Raji (cell line): ENCODE results near the gene LGI1.

ENCODE experiments used
- POLR2A ChIP-seq: IDR thresholded peaks from 2 replicates; pipeline ENCODE4 v1.6.1; 2011; ENCODE audit warnings: low read depth, low read length, control low read depth; ENCODE audit not compliant: insufficient read depth

LGI1 gene

GRCh38 chr10:93771354-93771753 lies 13.6 kb downstream of the LGI1 start:
- TF ChIP-seq POLR2A, result no peak

GRCh38 chr10:93773120-93773519 lies 15.4 kb downstream of the LGI1 start:
- TF ChIP-seq POLR2A, result no peak

GRCh38 chr10:93773705-93774104 lies 16.0 kb downstream of the LGI1 start:
- TF ChIP-seq POLR2A, result no peak

- TF ChIP-seq POLR2A, result no peak
Measured at GRCh38 chr10:93775356-93775755, 17.6 kb downstream of the LGI1 start.

- no peak for TF ChIP-seq POLR2A
Measured at GRCh38 chr10:93777092-93777491, 19.4 kb downstream of the LGI1 start.

GRCh38 chr10:93784059-93784458 lies 26.3 kb downstream of the LGI1 start:
- no peak for TF ChIP-seq POLR2A

- TF ChIP-seq POLR2A, result no peak
Measured at GRCh38 chr10:93788413-93789208, 30.9 kb downstream of the LGI1 start.

- TF ChIP-seq POLR2A, result no peak
Measured at GRCh38 chr10:93790439-93790838, 32.7 kb downstream of the LGI1 start.

- no peak for TF ChIP-seq POLR2A
Measured at GRCh38 chr10:93796167-93796566, 38.4 kb downstream of the LGI1 start.

- TF ChIP-seq POLR2A, result no peak
Measured at GRCh38 chr10:93797825-93798224, 40.1 kb downstream of the LGI1 start.

- no peak for TF ChIP-seq POLR2A
Measured at GRCh38 chr10:93799155-93799708, 41.5 kb downstream of the LGI1 start.

- no peak for TF ChIP-seq POLR2A
Measured at GRCh38 chr10:93804200-93804599, 46.5 kb downstream of the LGI1 start.

GRCh38 chr10:93806903-93807302 lies 49.2 kb downstream of the LGI1 start:
- no peak for TF ChIP-seq POLR2A

GRCh38 chr10:93807371-93807770 lies 49.6 kb downstream of the LGI1 start:
- no peak for TF ChIP-seq POLR2A

GRCh38 chr10:93812659-93813338 lies 55.1 kb downstream of the LGI1 start:
- TF ChIP-seq POLR2A, result no peak
